Pulmonary artery endothelial cell (primary cell): ENCODE results near the gene ZNF320. TPM values are rescaled to one million over a fixed set of nuclear protein-coding genes. Genes with fewer than 3 reads are reported as not detected.
A peak's percentile ranks its signal among the peaks of the same experiment; 100 is the strongest.
"Not testable (repeated sequence)": the region's sequence is repeated elsewhere in the genome, so short reads cannot be mapped to it uniquely, and the experiment has no call there.

Source experiments
- DNase-seq: peaks from one replicate; pipeline ENCODE4 v3.0.0-alpha.2; 2011; ENCODE audit warnings: low read depth, low spot score
- total RNA-seq: library from RNA; depleted of rRNA; stranded (reverse); fragments of >200 nt; gene quantifications from 2 replicates; pipeline ENCODE4 v1.2.3, GENCODE V29; 2014

The ZNF320 gene
- total RNA-seq, 1 donor from 2014 or later, result 7.5 TPM

- peak; percentile 26 for DNase-seq
Observed at GRCh38 chr19:52922841-52923777, 25.7 kb upstream of the ZNF320 start, which contains the start of gene ZNF888. Gene ZNF888 (minus strand): TSS chr19:52923428. CDS start chr19:52917873, 5,555 bp downstream.

DNA sequence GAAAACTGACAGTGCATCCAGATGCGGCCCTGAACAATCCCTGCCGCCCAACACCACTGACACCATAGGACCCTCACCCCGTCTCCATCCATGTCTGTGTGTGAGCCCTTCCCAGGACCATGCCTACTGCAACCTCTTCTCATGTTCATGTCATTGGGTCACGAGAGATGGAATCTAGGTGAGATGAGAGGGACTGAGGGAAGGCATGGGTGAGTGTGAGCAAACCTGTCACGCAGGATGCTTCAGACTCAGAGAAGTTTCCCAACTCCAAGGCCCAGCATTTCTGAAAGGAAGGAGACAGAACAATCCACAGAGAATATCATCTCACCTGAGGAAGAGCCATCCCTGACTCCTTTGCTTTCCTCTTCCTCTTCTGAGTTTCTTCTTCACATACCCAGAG is 20.1 kb upstream of the ZNF320 start:
- no peak for DNase-seq

DNA sequence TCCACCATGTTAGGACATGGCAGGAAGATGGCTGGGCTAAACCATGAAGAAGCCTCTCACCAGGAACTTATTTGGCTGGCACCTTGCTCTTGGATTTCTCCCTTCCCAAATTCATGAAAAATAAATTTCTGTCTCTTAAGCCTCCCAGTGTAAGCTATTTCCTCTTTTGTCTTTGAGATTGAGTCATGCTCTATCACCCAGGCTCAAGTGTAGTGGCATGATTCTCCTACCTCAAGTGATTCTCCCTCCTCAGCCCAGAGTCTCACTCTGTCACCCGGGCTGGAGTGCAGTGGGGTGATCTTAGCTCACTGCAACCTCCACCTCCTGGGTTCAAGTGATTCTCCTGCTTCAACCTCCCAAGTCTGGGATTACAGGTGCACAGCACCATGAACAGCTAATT is 13.2 kb upstream of the ZNF320 start:
- no peak for DNase-seq

- DNase-seq, result not testable (repeated sequence)
Observed at GRCh38 chr19:52904052-52904780, 6.8 kb upstream of the ZNF320 start.

DNA sequence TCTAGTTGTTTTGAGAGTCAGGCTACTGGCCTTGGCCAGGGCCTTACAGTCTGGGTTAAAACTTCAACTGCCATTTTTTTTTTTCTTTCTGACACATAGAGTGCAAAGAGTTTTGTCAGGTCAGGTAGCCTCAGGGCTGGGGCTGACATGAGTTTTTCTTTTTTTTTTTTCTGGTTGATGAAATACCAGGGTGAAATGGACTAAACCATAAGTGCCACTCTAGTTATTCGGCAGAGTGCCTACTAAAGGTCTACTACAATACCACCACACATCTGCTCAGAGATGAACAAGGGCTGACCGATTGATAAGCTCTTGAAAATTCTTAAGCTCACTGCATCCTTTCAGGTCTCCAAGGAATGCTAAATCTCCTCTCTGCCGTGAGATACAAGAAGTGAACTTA is 4.4 kb upstream of the ZNF320 start:
- DNase-seq, result no peak

GRCh38 chr19:52898596-52898995 is 1.2 kb upstream of the ZNF320 start:
- DNase-seq, result not testable (repeated sequence)

- DNase-seq, result no peak
Observed at GRCh38 chr19:52898101-52898500, 666 bp upstream of the ZNF320 start.

GRCh38 chr19:52896431-52897137 is 851 bp downstream of the ZNF320 start:
- DNase-seq, result no peak

DNA sequence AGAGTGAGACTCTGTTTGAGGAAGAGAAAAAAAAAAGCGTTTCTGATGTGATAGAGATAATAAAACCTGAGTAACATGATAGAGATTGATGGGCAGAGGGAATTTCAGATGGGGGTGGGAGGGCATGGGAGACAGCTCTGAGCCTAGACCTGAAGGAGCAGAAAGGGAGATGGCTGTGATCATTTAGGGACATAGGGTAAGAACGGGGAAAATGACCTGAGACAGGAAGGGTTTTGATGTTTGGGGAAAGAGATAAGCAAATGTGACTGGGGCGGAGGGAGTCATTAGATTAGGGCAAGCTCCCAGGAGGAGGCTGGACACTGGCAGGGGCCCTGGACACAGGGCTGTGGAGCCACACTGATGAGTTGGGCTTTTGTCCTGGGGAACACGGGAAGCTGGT is 6.1 kb downstream of the ZNF320 start:
- DNase-seq, result no peak

DNA sequence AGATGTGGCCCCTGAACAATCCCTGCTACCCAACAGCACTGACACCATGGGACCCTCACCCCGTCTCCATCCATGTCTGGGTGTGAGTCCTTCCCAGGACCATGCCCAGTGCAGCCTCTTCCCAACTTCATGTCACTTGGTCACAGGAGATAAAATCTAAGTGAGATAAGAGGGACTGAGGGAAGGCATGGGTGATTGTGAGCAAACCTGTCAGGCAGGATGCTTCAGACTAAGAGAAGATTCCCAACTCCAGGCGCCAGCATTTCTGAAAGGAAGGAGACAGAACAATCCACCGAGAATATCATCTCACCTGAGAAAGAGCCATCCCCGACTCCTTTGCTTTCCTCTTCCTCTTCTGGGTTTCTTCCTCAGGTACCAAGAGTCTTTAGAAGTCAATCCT is 7.5 kb downstream of the ZNF320 start:
- no peak for DNase-seq

- no peak for DNase-seq
Observed at GRCh38 chr19:52889076-52889475, 8.4 kb downstream of the ZNF320 start.

GRCh38 chr19:52880895-52881389 is 16.5 kb downstream of the ZNF320 start:
- DNase-seq, result no peak

- not testable (repeated sequence) for DNase-seq
Observed at GRCh38 chr19:52872996-52873395, 24.4 kb downstream of the ZNF320 start.

DNA sequence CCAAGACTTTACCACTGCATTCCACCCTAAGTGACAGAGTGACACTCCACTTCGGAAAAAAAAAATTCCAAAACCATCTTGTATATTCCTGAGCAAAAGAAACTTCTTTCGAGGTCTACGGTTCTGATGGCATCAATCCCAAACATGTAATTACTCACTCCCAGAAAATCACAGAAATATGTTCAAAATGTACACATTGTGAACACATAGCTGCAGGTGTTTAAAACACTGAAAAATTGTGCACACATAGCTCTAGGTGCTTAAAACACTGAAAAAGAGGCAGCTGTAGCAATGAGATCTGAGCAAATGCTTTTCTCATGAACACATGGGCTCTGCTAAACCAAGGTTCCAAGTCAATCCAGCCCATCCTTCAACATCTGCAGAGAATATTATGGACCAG is 26.0 kb downstream of the ZNF320 start:
- DNase-seq, result no peak

GRCh38 chr19:52868031-52868430 is 29.4 kb downstream of the ZNF320 start:
- DNase-seq, result not testable (repeated sequence)

- DNase-seq, result not testable (repeated sequence)
Observed at GRCh38 chr19:52857378-52858191, 39.9 kb downstream of the ZNF320 start, which contains the start of gene ZNF468. Gene ZNF468 (minus strand): TSS chr19:52857619. CDS start chr19:52854272, 3,347 bp downstream.

- DNase-seq, result not testable (repeated sequence)
Observed at GRCh38 chr19:52856540-52857377, 40.7 kb downstream of the ZNF320 start.
